Central memory CD4-positive, alpha-beta T cell (primary cell): ENCODE measurements around the gene TMEM44.
"Not testable (repeated sequence)": the region's sequence is repeated elsewhere in the genome, so short reads cannot be mapped to it uniquely, and the experiment has no call there.

Source experiments
- DNase-seq: peaks from one replicate; pipeline ENCODE4 v3.0.0; 2022

TMEM44 gene

GRCh38 chr3:194554473-194555123, 78.6 kb downstream of the TMEM44 start:
- DNase-seq = no peak

DNA sequence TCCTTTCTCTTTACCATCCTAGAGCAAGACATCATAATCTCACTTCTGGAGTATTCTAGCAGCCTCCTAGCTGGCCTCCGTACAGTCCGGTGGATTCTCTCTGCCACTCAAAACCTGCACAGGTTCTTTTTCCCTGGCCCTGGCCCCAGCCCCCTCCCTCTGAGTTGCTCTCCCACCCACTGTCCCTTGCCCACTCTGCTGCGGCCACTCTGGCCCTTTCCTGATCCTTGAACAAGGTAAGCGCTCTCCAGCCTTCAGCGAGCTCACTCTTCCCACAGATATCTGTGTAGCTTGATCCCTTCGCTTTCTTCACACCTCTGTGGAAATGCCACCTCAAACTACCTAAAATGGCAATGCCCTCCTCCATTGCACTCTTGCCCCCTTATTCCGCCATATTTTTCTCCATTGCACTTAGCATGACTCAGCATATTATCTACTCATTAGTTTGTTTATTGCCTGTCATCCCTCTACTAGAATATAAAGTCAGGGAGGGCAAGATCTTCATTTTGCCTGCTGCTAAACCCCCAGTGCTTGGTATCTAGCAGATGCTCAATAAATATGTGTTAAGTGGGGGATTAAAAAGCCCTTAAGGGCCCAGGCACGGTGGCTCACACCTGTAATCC, 80.8 kb downstream of the TMEM44 start:
- DNase-seq = no peak

DNA sequence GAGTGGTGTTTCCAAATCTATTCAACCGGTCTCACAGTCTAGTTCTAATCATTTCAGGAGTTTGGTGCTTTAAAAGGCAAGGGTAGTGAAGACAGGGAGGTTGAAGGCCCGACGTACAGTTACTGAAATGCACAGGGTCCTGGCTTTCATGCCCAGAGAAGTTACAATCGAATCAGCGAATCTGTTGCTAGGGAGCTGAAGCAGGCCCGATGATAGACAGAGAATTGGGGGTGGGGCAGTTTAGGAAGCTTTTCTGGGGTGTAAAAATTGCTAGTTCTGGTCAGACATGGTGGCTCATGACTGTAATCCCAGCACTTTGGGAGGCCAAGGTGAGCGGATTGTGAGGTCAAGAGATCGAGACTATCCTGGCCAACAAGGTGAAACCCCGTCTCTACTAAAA, 83.4 kb downstream of the TMEM44 start:
- no peak for DNase-seq

DNA sequence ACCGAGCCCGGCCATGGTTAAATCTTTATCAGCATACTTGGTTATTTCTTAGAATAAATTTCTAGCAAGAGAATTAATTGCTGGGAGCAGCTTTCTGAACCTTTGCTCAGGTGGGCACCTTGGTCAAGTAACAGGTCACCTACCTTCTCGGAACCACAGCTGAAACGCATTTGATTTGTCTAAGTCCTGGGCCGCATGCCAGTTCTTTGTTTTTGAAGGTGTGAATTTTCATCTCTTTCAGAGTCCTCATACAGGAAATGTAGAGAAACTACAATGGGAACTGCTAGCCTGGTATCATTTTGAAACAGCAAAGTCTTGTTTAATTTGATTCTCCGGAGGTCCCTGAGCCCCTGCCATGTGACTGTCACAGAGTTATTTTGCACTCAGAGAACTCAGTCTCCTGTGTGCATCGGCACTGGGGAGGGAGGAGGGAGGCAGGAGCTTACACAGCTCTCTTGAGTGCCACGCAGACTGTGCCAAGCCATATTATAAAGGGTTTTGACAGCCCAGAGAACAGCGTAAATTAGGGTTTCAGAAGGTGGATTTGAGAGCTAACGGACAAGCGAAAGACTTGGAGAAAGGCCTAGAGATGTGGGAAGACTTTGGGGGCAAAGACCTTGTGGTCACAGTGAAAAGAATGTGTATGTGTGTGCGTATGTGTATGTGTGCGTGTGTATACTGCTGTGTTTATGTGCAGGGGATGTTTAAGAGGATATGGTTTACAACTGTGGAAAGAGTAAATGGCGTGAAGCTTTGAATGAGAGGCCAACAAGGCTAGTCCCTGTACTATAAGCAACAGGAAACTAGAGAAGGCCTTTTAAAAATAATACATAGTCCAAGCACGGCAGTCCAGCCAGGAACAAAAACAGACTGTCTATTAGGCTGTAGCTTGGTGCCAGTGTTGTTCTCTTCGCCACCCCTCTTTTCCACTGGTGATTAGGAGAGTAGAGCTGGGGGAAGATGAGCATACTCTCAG, 84.6 kb downstream of the TMEM44 start:
- DNase-seq = no peak

- DNase-seq = no peak
These were observed 86.2 kb downstream of the TMEM44 start for GRCh38 chr3:194547042-194547441.

DNA sequence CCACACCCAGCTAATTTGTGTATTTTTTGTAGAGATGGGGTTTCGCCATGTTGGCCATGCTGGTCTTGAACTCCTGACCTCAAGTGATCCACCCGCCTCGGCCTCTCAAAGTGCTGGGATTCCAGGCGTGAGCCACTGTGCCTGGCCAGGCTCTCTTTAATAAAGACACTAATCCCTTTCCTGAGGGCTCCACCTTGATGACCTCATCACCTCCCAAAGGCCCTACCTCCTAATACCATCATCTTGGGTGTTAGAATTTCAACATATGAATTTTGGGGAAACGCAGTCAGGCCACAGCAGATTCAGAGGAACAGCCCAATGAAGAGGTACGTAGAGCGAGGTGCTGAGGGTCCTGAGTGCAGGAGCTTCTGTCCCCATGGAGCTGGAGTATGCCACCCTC, 87.7 kb downstream of the TMEM44 start:
- DNase-seq = not testable (repeated sequence)

GRCh38 chr3:194543550-194543949, 89.7 kb downstream of the TMEM44 start:
- no peak for DNase-seq

- no peak for DNase-seq
These were observed 91.7 kb downstream of the TMEM44 start for GRCh38 chr3:194541483-194541882.

DNA sequence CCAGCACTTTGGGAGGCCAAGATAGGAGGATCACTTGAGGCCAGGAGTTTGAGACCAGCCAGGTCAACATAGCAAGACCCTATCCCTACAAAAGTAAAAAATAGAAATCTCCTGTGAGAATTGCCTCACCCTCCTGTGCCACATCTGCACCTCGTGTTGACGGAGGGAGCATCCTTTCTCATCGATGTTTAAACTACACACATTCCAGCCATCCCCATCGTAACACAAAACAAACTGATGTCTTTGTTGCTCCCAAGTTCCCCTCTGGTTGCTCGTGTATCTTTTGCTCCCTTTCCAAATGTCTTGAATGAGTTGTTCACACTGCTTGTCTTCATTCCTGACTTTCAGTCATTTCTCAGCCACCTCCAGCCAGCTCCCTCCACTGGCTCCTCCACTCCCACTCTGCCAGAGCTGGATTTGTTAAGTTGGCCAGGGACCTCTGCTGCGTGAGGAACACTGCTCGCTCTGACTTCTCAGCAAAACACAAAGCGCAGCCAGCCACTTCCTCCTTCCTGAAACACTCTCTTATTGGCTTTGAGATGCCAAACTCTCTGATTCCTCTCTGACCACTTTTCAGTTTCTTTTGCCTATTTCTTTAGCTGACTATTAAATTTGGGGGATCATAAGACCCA, 92.8 kb downstream of the TMEM44 start:
- DNase-seq = no peak

GRCh38 chr3:194539498-194539897, 93.7 kb downstream of the TMEM44 start:
- DNase-seq = no peak

- no peak for DNase-seq
These were observed 95.4 kb downstream of the TMEM44 start for GRCh38 chr3:194537732-194538247.
